ENCODE data around the gene GSS.

GRCh38 chr20:34927736-34928135, 27.9 kb downstream of the GSS start:
- TF ChIP-seq CTCF (IDR thresholded peaks at IDR 0.05): no peak
- TF ChIP-seq POLR2A (IDR thresholded peaks at IDR 0.05): no peak
